ENCODE results near the gene INSIG1.
A peak's percentile ranks its signal among the peaks of the same experiment; 100 is the strongest.

Gene INSIG1

DNA sequence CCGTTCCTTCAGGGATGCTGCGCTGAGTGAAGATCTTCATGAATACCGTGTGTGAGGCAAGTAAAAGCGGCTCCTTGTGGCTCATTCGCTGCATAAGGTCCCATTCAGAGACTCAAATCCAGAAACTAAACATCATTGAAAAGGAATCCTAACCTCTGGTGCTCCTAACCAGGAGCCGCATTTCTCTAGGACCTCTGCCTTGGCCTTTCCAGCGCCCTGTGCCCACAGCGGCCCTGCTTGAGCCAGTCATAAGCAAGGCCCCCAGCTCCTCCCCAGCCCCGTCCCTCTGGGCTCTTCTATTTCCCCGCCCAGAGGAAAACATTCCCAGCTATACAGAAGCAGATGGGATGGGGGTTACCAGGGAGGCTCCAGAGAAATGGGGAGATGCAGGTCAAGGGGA lies 42.6 kb upstream of the INSIG1 start:
- no peak overlapping the region for H3K4me3 ChIP-seq (replicated peaks in 1 of 2; ENCODE audit: low read depth in 2 of 2, low read length in 2 of 2)
- TF ChIP-seq, protein P1, sequence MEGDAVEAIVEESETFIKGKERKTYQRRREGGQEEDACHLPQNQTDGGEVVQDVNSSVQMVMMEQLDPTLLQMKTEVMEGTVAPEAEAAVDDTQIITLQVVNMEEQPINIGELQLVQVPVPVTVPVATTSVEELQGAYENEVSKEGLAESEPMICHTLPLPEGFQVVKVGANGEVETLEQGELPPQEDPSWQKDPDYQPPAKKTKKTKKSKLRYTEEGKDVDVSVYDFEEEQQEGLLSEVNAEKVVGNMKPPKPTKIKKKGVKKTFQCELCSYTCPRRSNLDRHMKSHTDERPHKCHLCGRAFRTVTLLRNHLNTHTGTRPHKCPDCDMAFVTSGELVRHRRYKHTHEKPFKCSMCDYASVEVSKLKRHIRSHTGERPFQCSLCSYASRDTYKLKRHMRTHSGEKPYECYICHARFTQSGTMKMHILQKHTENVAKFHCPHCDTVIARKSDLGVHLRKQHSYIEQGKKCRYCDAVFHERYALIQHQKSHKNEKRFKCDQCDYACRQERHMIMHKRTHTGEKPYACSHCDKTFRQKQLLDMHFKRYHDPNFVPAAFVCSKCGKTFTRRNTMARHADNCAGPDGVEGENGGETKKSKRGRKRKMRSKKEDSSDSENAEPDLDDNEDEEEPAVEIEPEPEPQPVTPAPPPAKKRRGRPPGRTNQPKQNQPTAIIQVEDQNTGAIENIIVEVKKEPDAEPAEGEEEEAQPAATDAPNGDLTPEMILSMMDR (IDR thresholded peaks at IDR 0.05; ENCODE audit: low read depth, low read length) = no peak
- DNase-seq (ENCODE audit: low read depth in 2 of 2) = no peak

DNA sequence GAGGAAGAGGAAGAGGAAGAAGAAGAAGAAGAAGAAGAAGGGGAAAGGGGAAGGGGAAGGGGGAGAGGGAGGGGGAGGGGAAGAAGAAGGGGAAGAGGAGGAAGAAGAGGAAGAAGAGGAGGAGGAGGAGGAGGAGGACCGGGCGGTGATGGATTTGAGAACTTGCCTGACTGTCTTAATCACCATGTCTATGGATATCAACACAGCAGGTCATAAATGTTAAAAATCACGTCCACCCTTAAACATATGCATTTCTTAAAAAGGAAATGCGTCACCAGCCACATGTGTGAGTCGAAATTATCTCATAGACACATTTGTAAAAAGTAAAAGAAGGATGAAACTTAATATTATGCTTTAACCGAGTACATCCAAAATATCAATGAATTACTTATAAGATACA lies 42.1 kb upstream of the INSIG1 start:
- TF ChIP-seq, protein P1 (IDR thresholded peaks at IDR 0.05; ENCODE audit: low read depth, low read length) = no peak
- DNase-seq (ENCODE audit: low read depth in 2 of 2) = no peak
- no peak overlapping the region for H3K4me3 ChIP-seq (replicated peaks in 1 of 2; ENCODE audit: low read depth in 2 of 2, low read length in 2 of 2)

DNA sequence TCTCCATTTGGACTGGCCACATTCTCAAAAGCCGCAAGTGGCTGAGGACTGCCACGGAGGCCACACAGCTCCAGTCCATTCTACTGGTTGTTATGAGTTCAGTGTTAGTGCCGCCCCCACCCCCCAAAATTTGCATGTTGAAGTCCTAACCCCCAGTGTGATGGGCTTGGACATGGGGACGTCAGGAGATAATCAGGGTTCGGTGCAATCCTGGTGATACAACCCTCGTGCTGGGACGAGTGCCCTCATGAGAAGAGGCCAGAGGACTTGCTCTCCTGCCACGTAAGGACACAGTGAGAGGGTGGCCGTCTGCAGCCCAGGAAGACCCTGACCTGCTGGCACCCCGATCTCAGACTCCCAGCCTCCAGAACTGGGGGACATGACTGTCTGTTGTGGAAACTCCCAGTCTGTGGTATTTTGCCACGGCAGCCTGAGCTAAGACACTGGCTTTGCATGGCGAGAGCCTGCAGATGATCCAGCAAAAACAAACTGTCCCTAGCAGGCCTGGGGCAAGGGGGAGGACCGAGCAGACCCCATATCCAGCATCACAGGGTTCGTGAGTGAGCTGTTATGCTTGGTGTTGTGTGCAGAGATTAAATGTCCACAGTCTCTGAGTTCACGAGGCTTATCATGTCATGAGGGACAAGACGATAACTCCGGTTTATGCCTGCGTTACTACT lies 41.5 kb upstream of the INSIG1 start:
- no peak overlapping the region for H3K4me3 ChIP-seq (replicated peaks in 1 of 2; ENCODE audit: low read depth in 2 of 2, low read length in 2 of 2)
- TF ChIP-seq, protein P1 (IDR thresholded peaks at IDR 0.05; ENCODE audit: low read depth, low read length) = no peak
- DNase-seq (ENCODE audit: low read depth in 2 of 2) = no peak

DNA sequence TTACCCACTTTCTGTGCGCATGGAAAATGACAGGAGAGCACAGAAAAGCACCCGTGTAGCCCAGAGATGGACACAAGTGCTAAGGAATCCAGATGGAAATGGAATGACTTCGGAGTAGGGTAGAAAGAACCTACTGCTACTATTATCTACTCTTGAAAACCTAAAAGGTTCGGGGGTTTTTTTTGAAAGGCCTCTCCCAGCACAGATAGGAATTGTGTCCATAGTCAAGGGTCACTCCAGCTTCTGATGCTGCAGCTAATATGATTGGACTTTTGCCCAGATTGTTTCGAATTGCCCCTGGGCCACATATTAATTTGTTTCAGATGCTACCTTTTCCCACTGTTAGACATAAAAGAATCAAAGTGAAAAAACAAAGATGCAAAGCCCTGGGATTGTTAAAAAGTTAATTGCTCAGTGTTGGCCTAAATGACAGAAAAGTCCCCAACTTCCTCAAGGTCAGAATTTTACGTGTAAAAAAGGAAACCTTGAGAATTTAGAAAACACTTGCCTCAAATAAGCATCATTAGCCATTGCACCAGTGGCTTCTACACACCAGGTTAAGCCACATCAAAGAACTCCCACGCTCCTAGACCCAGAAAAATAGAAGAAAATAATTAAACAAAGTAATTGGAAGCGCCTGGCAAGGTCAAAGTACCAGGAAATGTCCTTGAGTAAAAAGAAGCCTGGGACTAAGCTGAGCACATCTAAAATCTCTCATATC lies 40.8 kb upstream of the INSIG1 start:
- no peak overlapping the region for H3K4me3 ChIP-seq (replicated peaks in 1 of 2; ENCODE audit: low read depth in 2 of 2, low read length in 2 of 2)
- TF ChIP-seq, protein P1 (IDR thresholded peaks at IDR 0.05; ENCODE audit: low read depth, low read length) = no peak
- no peak for DNase-seq (ENCODE audit: low read depth in 2 of 2)

DNA sequence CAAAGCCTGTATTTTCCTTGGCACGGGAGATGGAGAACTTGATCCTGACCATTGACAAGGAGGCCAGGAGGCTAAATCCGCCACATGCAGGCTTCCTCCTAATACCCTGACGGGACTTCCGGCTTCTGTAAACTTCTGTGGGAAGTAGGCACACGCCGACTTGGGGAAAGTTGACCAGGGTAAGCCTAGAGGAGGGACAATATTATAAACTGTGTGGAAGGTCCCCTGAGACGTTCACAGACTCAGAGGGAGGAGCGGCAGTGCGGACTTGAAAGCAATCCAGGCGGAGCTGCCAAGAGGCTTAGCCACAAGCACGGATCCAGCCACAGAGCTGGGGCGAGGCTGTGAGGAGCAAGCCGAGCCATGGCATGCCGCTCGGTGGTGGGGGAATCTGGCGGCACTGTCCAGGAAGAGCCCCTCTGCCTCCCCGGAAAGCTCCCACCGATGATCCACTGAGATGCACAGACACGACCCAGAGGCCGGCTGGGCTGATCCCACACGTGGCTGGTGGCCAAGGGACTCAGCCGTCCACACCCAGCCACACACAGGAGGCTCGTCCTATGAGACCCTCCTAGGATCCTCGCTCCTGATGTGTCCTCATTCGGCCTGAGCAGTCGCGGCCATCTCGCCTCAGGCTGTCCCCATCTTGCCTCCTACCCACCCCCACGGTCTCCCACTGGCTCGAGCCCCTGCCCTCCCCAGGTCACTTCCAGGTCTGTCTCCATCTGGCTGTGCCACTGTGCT lies 40.0 kb upstream of the INSIG1 start:
- H3K4me3 ChIP-seq (replicated peaks in 1 of 2; ENCODE audit: low read depth in 2 of 2, low read length in 2 of 2) = no peak overlapping the region

DNA sequence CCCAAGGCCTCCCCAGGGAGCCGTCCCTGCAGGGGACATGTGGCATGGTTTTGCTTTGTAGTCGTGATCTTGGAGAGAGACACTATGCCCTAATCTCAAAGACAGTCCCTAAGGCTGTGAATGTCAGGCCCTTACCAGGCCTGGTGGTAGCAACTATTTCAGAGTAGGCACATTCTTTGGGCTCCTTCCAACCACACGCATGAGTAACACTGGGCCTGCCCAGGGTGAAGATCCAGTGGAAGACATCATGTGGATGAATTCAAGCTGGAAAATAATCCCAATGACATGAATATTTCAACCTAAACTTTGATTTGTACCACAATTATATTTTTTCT lies 39.5 kb upstream of the INSIG1 start:
- H3K4me3 ChIP-seq (replicated peaks in 1 of 2; ENCODE audit: low read depth in 2 of 2, low read length in 2 of 2) = no peak overlapping the region
- DNase-seq (ENCODE audit: low read depth in 2 of 2) = peak; percentile 80 to 89
- TF ChIP-seq, protein P1 (IDR thresholded peaks at IDR 0.05; ENCODE audit: low read depth, low read length) = no peak

More for the DNA sequence above, 40.0 kb upstream of the INSIG1 start:
- TF ChIP-seq, protein P1 (IDR thresholded peaks at IDR 0.05; ENCODE audit: low read depth, low read length) = no peak
- peak; percentile 73 to 89 for DNase-seq (ENCODE audit: low read depth in 2 of 2)

Measured in cardiac fibroblast (primary cell).